Glutamatergic neuron (in vitro differentiated cells): ENCODE measurements around the gene METTL6. TPM values are rescaled to one million over a fixed set of nuclear protein-coding genes. Genes with fewer than 3 reads are reported as not detected.
"Not testable (repeated sequence)": the region's sequence is repeated elsewhere in the genome, so short reads cannot be mapped to it uniquely, and the experiment has no call there.

Experiments used
- DNase-seq: peaks from one replicate; pipeline ENCODE4 v3.0.0; 2022
- H3K27ac Mint-ChIP-seq: one replicate; pipeline ENCODE4 v1.8.0; 2020; ENCODE audit warnings: mild to moderate bottlenecking, mixed read lengths, inconsistent platforms; ENCODE audit not compliant: unreplicated experiment
- H3K27me3 Mint-ChIP-seq: one replicate; pipeline ENCODE4 v1.8.0; 2020; ENCODE audit warnings: mild to moderate bottlenecking, moderate library complexity, mixed read lengths, inconsistent platforms; ENCODE audit not compliant: unreplicated experiment
- H3K36me3 Mint-ChIP-seq: one replicate; pipeline ENCODE4 v1.8.0; 2020; ENCODE audit warnings: mild to moderate bottlenecking, mixed read lengths, inconsistent platforms; ENCODE audit not compliant: unreplicated experiment
- H3K4me1 Mint-ChIP-seq: one replicate; pipeline ENCODE4 v1.8.0; 2020; ENCODE audit warnings: mild to moderate bottlenecking, low read depth, mixed read lengths, inconsistent platforms; ENCODE audit not compliant: unreplicated experiment
- H3K4me3 Mint-ChIP-seq: one replicate; pipeline ENCODE4 v1.8.0; 2020; ENCODE audit warnings: mild to moderate bottlenecking, mixed read lengths, inconsistent platforms; ENCODE audit not compliant: unreplicated experiment
- H3K9me3 Mint-ChIP-seq: one replicate; pipeline ENCODE4 v1.8.0; 2020; ENCODE audit warnings: mild to moderate bottlenecking, moderate library complexity, mixed read lengths, inconsistent platforms; ENCODE audit not compliant: unreplicated experiment
- CTCF ChIP-seq: fragments of 200-600 bp; sonication (generic); IDR thresholded peaks from one replicate; pipeline ENCODE4 v1.5.0; 2021; ENCODE audit not compliant: partially characterized antibody, unreplicated experiment
- total RNA-seq: library from RNA; stranded (reverse); fragmentation: NEBNext Ultra II Directional; extraction: Animal tissue kit (Norgen Biotek cat#: 25700); gene quantifications from one replicate; pipeline ENCODE4 v1.2.1, GENCODE V29; 2021; ENCODE audit not compliant: unreplicated experiment

Gene METTL6
- total RNA-seq, 1 donor from 2014 or later = 25.9 TPM

GRCh38 chr3:15460891-15461531 is 33.7 kb upstream of the METTL6 start:
- peaks cover 9% of the 10 kb centered on the region for H3K4me1 Mint-ChIP-seq
- H3K9me3 Mint-ChIP-seq = peaks cover 2% of the 10 kb centered on the region
- H3K36me3 Mint-ChIP-seq = peaks cover 10% of the 10 kb centered on the region
- no peak for DNase-seq
- peaks cover 5% of the 10 kb centered on the region for H3K27me3 Mint-ChIP-seq
- H3K27ac Mint-ChIP-seq = no peak overlapping the region
- H3K4me3 Mint-ChIP-seq = no peak overlapping the region
- no peak for TF ChIP-seq CTCF

GRCh38 chr3:15458212-15458780 is 31.0 kb upstream of the METTL6 start:
- Mint-ChIP-seq H3K4me1 (peaks cover 9% of the 10 kb centered on the region), H3K9me3 (peaks cover 2% of the 10 kb centered on the region), H3K4me3 (no peak overlapping the region), H3K27me3 (peaks cover 5% of the 10 kb centered on the region), H3K27ac (no peak overlapping the region), H3K36me3 (peaks cover 6% of the 10 kb centered on the region)
- DNase-seq = no peak
- TF ChIP-seq CTCF = no peak

- not testable (repeated sequence) for H3K9me3 Mint-ChIP-seq, H3K27me3 Mint-ChIP-seq, H3K27ac Mint-ChIP-seq, DNase-seq, H3K4me3 Mint-ChIP-seq, H3K4me1 Mint-ChIP-seq, H3K36me3 Mint-ChIP-seq
Measured at GRCh38 chr3:15456915-15457314, 29.6 kb upstream of the METTL6 start.

GRCh38 chr3:15456321-15456720 is 29.0 kb upstream of the METTL6 start:
- peaks cover 7% of the 10 kb centered on the region for H3K36me3 Mint-ChIP-seq
- peaks cover 3% of the 10 kb centered on the region for H3K27me3 Mint-ChIP-seq
- no peak overlapping the region for H3K4me3 Mint-ChIP-seq
- DNase-seq = no peak
- TF ChIP-seq CTCF = no peak
- H3K9me3 Mint-ChIP-seq = peaks cover 2% of the 10 kb centered on the region
- H3K4me1 Mint-ChIP-seq = peaks cover 9% of the 10 kb centered on the region
- H3K27ac Mint-ChIP-seq = no peak overlapping the region

GRCh38 chr3:15455756-15456155 is 28.4 kb upstream of the METTL6 start:
- Mint-ChIP-seq H3K4me3 (no peak overlapping the region), H3K27me3 (no peaks in the 10 kb centered on the region), H3K27ac (no peak overlapping the region), H3K9me3 (peaks cover 2% of the 10 kb centered on the region), H3K4me1 (peaks cover 8% of the 10 kb centered on the region), H3K36me3 (peaks cover 11% of the 10 kb centered on the region)
- TF ChIP-seq CTCF = no peak
- DNase-seq = no peak
